HepG2 (cell line): ENCODE measurements around the gene MEI1.

Experiments
- CEBPG ChIP-seq: IDR thresholded peaks from 2 replicates; pipeline ENCODE4 v1.6.1; 2016
- SKIL ChIP-seq: sonication (generic); formaldehyde crosslinking; IDR thresholded peaks from 2 replicates; pipeline ENCODE4 v1.8.0; 2022; ENCODE audit warnings: missing genetic modification reagents, mild to moderate bottlenecking, moderate library complexity, borderline replicate concordance
- ZBTB43 ChIP-seq: sonication (generic); formaldehyde crosslinking; conservative IDR thresholded peaks from 2 replicates; pipeline ENCODE4 v1.4.0; 2020; ENCODE audit warnings: missing genetic modification reagents

GRCh38 chr22:41823797-41824196 is 124.5 kb downstream of the MEI1 start:
- TF ChIP-seq CEBPG (CRISPR knock-in tag) (no peak), ZBTB43 (CRISPR knock-in tag) (no peak), SKIL (CRISPR knock-in tag) (no peak)
